Anterior cingulate cortex (tissue), 58 donors: ENCODE measurements around the gene TBC1D22A.
A peak's percentile ranks its signal among the peaks of the same experiment; 100 is the strongest.
"Not testable (repeated sequence)": the region's sequence is repeated elsewhere in the genome, so short reads cannot be mapped to it uniquely, and the experiment has no call there.

Experiments used
- DNase-seq, 58 donors: peaks; one replicate each; lab custom pipeline; 2025; lab: John Stamatoyannopoulos, UW

The TBC1D22A gene, protein sequence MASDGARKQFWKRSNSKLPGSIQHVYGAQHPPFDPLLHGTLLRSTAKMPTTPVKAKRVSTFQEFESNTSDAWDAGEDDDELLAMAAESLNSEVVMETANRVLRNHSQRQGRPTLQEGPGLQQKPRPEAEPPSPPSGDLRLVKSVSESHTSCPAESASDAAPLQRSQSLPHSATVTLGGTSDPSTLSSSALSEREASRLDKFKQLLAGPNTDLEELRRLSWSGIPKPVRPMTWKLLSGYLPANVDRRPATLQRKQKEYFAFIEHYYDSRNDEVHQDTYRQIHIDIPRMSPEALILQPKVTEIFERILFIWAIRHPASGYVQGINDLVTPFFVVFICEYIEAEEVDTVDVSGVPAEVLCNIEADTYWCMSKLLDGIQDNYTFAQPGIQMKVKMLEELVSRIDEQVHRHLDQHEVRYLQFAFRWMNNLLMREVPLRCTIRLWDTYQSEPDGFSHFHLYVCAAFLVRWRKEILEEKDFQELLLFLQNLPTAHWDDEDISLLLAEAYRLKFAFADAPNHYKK

DNA sequence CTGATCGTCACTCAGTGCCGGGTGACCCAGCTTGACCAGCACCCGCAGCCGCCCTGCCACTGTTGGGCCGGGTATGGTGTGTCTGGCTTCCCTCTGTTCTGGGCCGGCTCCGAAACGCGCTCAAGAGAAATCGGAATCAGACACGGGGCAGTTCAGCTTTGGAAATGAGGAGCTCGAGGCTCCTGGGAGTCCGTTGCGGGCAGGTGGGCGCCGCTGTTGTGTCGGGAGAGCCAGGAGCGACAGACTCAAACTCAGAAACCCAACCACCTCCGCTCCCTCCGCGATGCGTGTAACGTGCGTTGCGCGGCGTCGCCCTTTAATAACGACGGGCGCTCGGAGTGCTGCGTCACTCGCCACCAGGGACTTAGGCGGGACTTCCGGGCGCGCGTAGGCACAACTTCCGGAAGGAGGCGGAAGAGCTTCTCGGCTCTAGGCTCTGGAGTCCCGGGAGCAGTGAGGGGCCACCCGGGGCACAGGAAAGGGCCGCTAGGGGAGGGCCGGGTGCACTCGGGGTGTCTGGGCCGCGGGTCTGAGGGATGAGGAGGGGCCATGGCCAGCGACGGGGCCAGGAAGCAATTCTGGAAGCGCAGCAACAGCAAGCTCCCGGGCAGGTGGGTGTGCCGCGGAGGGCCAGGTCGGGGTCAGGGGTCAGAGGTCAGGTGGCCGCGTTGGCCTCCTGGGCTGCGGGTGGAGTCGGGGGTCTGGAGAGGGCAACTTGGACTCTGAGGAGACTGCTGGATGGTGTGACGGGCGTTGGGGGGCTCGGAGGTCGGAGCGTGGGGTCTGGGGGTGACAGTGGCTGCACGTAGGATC lies at the start of gene TBC1D22A:
TSS of gene TBC1D22A (plus strand) at position 413 of the 813 bp plus-strand sequence. CDS start at position 550, 137 bp downstream.
- peak in 57 of 58 donors; percentile 68 to 95 (median 90) for DNase-seq

DNA sequence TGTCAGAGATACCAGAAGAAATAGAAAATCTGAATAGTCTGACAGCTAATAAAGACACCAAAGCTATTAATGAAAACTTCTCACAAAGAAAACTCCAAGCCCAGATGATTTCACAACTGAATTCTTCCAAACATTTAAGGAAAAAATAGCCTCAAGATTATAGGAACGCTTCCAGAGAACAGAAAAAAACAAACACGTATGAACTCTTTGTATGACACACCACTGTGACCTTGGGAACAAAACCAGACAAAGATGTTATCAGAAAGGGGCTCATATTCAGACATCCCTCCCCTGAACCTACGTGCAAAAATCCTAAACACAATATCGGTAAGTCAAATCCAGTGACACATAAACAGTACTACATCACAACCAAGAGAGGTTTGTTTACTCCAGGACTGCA lies 47.9 kb upstream of the TBC1D22A start:
- no peak for DNase-seq

DNA sequence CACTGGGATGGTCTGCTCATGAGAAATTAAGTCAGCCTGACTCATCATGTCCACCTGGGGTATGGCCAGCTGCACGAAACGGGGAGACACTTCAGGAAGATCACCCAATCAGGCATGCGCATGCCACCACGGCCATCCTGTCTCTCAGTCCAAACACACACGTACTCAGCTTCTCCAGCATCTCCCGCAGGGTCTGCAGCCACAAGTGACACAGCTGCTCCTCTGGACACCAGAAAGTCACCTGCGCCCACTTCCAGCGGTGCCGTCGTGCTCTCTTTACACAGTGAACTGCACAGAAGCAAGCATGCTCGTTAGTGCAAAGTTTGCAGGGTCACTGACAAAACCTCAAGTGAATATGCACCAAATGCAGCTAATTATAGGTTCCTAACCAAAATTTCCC lies 42.5 kb upstream of the TBC1D22A start:
- no peak for DNase-seq

DNA sequence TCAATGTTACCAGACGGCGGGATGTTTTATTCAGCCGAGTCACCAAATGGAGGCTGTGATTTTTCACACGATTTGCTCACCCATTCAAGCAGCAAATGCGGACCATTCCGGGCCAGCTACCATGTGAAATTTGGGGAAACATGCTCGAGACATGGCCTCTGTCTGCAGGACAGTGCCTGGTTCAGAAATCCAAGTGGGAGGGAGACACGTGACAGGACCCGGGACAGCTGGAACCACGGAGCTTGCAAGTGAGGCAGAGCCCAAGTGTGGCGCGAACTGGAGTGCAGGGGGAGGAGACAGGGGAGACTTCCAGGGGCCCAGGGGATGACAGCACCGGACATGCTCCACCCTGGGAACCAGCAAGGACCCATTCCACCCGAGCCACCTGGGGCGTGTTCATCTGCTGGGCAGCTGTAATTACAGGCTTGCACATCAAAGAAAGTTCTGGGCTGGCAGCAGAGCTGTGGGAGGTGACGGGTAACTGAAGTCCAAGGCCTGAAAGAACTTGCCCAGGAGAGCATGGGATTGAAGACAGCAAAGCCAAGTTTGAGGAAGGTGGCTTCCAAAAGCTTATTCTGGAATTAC lies 40.9 kb upstream of the TBC1D22A start:
- no peak for DNase-seq

DNA sequence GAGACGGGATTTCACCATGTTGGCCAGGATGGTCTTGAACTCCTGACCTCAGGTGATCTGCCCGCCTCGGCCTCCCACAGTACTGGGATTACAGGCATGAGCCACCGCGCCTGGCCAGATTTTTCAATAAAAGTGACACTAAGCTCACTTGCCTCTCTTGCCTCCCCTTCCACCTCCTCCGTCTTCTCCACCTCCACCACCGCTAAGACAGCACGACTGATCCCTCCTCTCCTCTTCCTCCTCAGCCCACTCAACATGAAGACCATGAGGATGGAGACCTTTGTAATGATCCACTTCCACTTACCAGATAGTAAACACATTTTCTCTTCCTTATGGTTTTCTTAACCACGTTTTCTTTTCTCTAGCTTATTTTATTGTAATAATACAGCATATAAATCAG lies 38.6 kb upstream of the TBC1D22A start:
- no peak for DNase-seq

DNA sequence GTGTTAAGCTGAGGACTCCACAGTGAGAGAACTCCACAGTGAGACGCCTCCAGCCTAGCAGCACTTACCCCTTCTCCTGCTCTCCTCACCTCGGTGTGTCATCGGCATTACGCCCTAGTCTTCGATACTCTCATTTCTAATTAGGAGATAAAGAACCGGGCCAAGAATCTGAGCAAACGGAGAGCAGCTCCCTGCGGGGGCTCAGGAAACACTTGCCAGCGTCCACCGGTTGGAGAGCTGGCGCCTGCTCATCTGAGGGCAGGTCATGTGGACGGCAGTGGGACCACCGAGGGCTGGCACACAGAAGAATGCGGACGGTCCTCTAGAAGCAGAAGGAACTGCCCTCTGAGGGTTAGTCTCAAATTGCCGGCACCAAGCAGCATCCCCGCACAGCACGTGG lies 37.4 kb upstream of the TBC1D22A start:
- no peak for DNase-seq

DNA sequence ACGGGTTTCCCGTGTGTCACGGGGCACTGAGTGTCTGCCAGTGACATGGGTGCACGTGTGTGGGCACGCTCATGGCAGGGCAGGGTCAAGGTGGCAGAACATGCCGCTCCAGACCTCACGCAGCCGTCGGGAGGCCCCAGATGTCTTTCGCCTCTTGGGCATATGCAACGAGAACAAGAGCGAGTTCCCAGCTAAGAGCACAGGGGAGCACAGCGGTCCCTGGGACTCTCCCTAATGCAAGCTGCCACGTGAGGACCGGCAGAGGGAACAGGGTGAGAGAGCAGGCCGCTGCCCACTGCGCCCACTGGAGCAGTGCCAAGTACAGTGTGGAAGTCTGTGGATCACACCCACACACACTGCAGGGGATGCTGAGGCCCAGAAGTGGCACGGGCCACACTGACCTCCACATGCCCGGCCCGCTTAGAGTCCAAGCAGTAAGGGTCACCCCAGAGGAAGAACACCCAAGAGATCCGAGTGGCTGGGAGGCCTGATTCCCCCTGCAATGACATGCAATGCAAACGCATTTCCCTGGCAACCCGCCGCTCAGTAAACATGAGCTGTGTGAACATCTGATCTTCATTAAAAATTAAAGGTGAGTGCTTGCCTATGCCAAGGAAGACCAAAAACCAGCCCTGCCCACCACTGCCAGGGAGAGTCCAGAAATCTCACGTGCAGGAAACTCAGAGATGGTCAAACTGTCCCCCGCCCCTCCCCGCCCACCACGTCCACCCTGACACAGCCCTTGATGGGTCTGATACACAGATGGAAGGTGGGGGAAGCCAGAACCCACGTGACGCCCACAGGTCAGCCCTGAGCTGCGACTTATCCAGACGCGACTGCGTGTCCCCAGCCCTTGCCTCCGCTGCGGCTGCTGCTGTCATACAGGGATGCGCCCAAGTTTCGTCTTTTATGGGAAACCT lies 36.1 kb upstream of the TBC1D22A start:
- DNase-seq = no peak

DNA sequence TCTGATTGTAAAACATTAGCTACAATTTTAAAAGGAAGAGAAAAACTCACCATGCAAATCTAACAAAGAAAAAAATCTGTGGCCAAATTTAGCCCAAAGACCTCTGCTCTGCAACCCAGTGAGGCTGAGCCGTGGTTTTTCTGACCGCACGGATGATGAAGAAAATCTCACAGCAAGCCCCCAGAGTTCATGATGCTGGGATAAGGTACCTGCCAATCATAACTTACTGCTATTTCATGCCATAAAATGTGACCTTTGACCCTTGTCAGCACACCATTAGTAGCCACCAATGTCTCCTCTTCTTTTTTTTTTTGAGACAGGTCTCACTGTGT lies 35.5 kb upstream of the TBC1D22A start:
- no peak for DNase-seq

DNA sequence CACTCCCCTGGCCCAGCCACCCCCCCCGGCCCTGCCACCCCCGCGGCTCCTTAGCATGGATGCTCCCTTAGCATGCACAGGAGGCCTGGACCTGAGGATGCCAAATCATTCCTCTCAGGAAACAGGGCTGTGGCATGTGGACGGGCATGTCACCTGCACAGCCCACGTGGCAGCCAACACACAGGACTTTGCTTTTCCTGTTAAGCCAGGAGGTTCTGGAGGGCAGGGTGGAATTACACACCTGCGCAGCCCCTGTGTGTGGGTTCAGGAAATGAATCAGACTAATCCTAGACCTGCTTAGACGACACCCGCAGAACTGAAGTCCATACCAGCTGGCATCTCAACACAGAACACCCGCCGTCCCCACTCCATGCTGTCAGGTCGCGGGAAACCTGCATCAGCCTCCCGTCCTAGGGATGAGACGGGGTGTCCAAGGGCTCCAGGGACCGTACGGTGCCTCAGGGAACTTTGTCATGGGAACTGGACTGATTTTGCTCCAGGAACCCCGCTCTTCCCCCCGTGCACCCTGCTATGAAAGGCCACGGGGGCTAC lies 34.6 kb upstream of the TBC1D22A start:
- no peak for DNase-seq

DNA sequence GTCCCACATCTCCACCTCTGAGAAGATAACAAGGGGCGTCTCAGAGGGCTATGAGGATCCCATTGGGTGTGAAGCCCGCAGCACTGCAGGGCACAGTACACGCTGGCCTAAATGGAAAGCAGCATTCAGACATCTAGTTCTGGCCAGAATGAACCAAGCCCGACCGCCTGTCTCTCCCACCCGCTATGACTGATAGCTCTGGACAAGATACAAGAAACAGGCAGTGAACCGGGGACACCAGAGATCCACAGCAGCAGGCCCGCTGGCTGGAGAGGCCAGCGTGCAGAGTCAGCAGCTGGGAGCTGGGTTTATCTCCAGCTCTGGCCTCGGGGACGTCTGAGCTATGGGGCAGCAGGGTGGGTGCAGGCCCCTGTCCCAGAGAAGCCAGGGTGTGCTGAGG lies 34.0 kb upstream of the TBC1D22A start:
- no peak for DNase-seq

DNA sequence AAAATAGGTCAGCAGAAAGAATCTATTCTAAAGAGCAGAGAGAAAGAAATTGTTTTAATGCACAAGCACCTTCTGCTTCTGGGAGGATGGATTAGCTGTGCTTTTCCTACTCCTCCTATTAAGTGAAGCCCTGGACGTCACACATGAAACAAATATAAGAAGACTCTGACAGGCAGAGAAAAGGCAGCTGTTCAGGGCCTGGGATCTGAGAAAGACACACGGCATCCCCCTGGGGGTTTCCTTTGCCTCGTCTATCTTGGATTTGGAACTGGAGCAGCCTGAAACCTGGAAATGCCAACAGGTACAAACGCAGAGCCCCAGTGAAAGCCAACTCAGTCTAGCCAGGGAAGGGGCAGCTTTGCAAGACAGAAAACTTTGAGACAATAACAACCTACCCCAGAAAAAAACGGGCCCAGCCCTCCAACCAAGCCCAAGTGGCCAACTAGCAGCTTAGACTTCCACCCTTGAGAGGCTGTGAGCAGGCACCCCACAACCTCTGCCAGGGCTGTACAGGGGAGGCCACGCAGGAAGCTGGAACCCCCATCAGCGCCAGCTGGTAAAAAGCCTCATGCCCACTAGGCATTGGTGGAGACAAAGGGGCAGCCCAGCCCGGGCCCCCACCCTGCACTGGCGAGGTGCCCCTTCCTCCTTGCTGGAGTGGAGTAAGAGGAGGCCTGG lies 31.7 kb upstream of the TBC1D22A start:
- no peak for DNase-seq

DNA sequence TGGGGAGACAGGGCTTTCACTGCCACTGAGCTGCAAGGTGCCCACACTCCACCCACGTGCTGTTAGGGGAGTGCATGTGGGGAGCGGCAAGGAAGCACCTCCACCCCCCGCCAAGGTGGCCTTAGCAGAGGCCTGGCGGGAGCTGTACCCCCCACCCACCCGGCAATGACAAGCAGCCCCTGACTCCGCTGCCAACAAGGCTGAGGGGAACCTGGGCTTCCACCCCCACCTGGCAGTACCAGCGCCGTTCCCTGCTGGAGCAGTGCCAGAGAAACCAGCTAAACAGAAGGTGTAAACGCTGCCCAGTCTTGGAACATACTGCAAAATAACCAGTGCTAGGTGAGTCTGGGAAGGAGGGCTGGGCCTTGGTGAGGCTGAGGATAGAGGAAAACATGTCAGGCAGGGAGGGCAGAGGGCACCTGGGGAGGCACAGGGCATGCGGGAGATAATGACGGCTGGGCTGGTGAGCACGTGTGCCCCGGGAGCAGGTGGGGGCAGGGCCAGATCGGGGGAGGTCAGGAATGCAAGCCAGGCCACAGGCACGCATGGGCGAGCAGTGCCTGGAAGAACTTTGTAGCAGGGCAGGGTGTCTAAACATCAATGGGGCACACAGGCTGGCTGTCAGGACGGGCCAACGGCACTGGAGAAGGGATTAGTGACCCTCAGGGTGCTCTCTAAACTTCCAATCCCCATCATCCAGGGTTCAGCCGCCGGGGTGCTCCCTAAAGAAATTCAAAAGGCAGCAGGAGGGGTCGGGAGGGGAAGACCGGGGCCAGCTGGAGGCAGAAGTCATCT lies 31.0 kb upstream of the TBC1D22A start:
- no peak for DNase-seq

DNA sequence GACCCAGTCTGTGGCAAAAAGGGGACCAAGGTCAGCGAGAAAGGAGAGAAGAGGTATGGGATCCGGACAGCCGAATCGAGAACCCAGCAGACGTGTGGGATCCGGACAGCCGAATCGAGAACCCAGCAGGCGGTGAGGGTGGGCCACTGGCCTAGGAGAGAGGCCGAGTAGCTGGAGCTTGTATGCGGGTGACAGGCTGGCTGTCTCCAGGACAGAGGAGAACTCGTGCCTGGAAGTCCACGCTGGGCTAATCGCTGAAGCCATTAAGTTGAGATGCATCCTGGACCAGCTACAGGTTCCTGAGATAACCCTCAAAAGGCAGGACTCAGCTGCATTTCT lies 30.4 kb upstream of the TBC1D22A start:
- no peak for DNase-seq

DNA sequence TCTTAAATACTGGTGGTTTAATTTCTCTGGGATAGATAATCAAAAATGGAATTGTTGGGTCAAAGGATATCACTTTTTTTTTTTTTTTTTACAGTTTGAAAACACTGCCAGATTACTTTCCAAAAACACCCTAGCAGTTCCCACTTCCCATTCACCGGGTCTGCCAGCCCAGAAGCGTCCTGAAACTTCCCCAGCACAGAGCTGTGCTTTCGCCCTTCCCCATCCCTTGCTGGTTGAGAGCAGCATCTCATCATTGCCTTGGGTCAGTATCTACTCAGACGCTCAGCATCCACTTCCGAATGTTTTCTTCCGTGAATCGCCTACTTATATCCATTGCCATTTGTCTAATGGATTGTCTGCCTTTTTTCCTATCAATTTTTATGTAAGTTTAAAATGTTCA lies 29.9 kb upstream of the TBC1D22A start:
- DNase-seq = no peak

DNA sequence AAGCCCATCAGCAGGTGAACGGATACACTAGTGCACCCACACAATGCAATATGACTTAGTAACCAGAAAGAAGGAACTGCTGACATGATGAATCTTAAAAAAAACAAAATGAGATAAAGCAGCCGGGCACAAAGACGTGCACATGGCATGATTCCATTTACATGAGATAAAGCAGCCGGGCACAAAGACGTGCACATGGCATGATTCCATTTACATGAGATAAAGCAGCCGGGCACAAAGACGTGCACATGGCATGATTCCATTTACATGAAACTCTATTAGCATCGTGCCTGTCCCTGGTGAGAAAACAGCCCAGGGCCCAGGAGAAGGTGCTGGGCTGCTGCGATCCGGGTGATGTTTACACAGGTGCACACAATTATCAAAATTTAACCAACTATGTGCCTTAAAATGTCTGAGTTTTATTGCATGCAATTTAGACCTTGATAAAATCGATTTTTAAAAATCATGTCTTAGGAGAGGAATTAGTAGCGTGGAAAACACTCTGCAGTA lies 28.2 kb upstream of the TBC1D22A start:
- not testable (repeated sequence) for DNase-seq

DNA sequence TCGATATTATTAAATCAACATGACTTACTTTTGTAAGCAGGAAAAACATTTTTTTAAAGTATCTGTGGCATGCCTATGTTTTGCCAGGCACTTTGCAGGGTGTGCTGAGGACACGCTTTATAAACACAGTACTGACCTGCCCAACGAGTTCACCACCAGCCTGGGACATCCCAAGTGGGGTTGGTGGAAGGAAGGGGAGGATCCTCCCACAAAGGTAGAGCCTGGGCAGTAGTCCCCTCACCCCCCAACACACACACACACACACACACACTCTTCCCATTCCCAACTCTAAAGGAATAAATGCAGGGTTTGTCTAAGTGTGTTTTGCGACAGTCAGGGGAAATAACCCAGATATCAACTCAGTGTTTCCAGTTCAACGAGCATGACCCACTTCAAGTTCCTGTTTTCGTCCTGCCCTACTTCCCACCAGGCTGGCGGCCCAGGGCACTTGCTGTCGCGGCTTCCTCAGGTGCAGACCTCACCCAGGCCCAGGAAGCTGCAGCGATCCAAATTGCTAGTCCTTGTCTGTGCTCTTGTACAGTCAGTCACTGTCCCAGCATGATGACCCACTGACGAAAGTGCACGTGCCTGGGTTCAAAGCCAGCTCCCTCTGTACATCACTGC lies 27.5 kb upstream of the TBC1D22A start:
- peak in 5 of 58 donors; percentile 10 to 28 (median 15) for DNase-seq

DNA sequence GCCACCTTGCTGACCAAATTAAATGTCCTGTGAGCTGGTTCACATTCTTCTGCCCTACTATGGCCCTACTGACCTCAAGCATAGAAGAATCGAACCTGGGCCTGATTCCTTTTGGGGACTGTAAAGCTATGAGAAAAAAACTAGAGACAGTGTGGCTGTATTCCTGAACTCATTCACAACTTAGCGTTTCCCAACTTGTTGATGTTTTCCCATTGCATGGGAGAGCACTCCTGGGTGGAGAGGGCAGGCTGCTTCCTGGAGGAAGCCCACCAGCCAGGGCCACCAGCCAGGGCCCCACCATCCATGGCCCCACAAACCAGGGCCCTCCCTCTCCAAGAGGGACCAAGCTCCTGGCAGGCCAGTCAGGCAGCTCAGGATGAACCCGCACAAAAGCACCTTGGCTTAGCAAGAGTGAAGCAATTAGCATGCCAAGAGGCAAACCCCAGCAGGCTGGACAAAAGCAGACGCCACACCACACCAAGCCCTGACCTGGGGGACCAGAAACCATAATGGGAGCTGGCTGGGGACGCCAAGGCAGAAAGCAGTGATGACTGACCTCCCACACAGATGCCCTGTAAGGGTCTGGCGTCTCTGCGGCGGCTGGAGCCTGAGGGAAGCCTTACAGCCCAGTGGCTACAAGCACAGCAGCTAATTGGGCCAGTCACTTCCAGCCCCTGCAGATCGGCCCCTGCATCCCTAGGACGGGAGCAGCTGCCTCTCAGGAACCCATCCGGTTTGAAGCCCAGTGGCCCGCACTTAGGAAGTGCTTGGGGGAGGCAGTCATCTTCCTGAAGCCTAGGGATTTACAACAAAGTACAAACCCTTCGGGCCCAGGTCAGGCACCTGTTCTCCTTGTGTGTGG lies 26.5 kb upstream of the TBC1D22A start:
- peak in 10 of 58 donors; percentile 4 to 57 (median 20) for DNase-seq
